Brain microvascular endothelial cell (primary cell): Measurements from ENCODE around the gene AHRR.
"Not testable (repeated sequence)": the region's sequence is repeated elsewhere in the genome, so short reads cannot be mapped to it uniquely, and the experiment has no call there.

ENCODE experiments used
- DNase-seq: peaks from one replicate; pipeline ENCODE4 v3.0.0-alpha.2; 2020
- H3K27ac ChIP-seq: fragments of 250-450 bp; sonication (Bioruptor Pico); 2 replicates; pipeline ENCODE4 v1.5.1; 2020; ENCODE audit warnings: mild to moderate bottlenecking, moderate library complexity
- H3K27me3 ChIP-seq: fragments of 250-450 bp; sonication (Bioruptor Pico); replicated peaks from 2 replicates; pipeline ENCODE4 v1.5.1; 2020; ENCODE audit warnings: mild to moderate bottlenecking
- H3K36me3 ChIP-seq: fragments of 250-450 bp; sonication (Bioruptor Pico); replicated peaks from 2 replicates; pipeline ENCODE4 v1.5.1; 2020; ENCODE audit warnings: mild to moderate bottlenecking
- H3K4me3 ChIP-seq: 2 replicates; pipeline ENCODE4 v1.5.1; 2011; ENCODE audit warnings: low read depth, mild to moderate bottlenecking, control low read depth, low read length, moderate library complexity
- CTCF ChIP-seq: IDR thresholded peaks from 2 replicates; pipeline ENCODE4 v1.5.1; 2011; ENCODE audit warnings: low read depth, mild to moderate bottlenecking, moderate library complexity, low read length, control low read depth, inconsistent platforms; ENCODE audit errors: missing control alignments
- in situ Hi-C: cut with HindIII; loops from 2 replicates; pipeline ENCODE4 v1.10.0; 2017; ENCODE audit warnings: low sequenced_read_pairs, low pct_ligation_motif_present

Gene AHRR

GRCh38 chr5:321230-321725 is at the start of gene AHRR:
AHRR (plus strand) TSS chr5:321714; CDS start chr5:343903, 22,189 bp downstream.
- H3K27me3 ChIP-seq, result peaks cover 4% of the 10 kb centered on the region
- peak within 1 kb of the TSS; percentile 64 for H3K4me3 ChIP-seq
- peak; percentile 49 for TF ChIP-seq CTCF
- peaks cover 3% of the 10 kb centered on the region for H3K36me3 ChIP-seq
- in situ Hi-C loops, result no loop called here
- DNase-seq, result peak; percentile 40
- peak within 1 kb of the TSS; percentile 57 for H3K27ac ChIP-seq

GRCh38 chr5:271828-272167 is 49.7 kb upstream of the AHRR start:
- Histone ChIP-seq H3K36me3 (peaks cover 11% of the 10 kb centered on the region), H3K4me3 (peak overlapping the region; percentile 71), H3K27ac (peak overlapping the region; percentile 79)
- H3K27me3 ChIP-seq, in situ Hi-C loops, DNase-seq: not testable (repeated sequence)

- H3K27ac ChIP-seq, H3K4me3 ChIP-seq, in situ Hi-C loops, H3K27me3 ChIP-seq, DNase-seq: not testable (repeated sequence)
- peaks cover 11% of the 10 kb centered on the region for H3K36me3 ChIP-seq
Measured at GRCh38 chr5:273091-273490, 48.4 kb upstream of the AHRR start.

- in situ Hi-C loops, DNase-seq, H3K27ac ChIP-seq, H3K4me3 ChIP-seq, H3K27me3 ChIP-seq: not testable (repeated sequence)
- H3K36me3 ChIP-seq, result peaks cover 11% of the 10 kb centered on the region
Measured at GRCh38 chr5:273491-273890, 48.0 kb upstream of the AHRR start.

- peaks cover 11% of the 10 kb centered on the region for H3K36me3 ChIP-seq
- DNase-seq, H3K27me3 ChIP-seq, H3K27ac ChIP-seq, H3K4me3 ChIP-seq, in situ Hi-C loops: not testable (repeated sequence)
Measured at GRCh38 chr5:274346-274745, 47.2 kb upstream of the AHRR start.

- TF ChIP-seq CTCF, result no peak
- DNase-seq, result no peak
- no peaks in the 10 kb centered on the region for H3K27me3 ChIP-seq
- in situ Hi-C loops, result no loop called here
- H3K36me3 ChIP-seq, result peaks cover 11% of the 10 kb centered on the region
- H3K27ac ChIP-seq, result no peak overlapping the region
- no peak overlapping the region for H3K4me3 ChIP-seq
Measured at GRCh38 chr5:278646-279045, 42.9 kb upstream of the AHRR start.

- H3K27me3 ChIP-seq, H3K4me3 ChIP-seq, H3K36me3 ChIP-seq, in situ Hi-C loops, H3K27ac ChIP-seq, DNase-seq: not testable (repeated sequence)
Measured at GRCh38 chr5:279051-279665, 42.4 kb upstream of the AHRR start.

- no peak overlapping the region for H3K27ac ChIP-seq
- DNase-seq, result no peak
- no peaks in the 10 kb centered on the region for H3K27me3 ChIP-seq
- H3K4me3 ChIP-seq, result no peak overlapping the region
- no peak for TF ChIP-seq CTCF
- in situ Hi-C loops, result no loop called here
- peaks cover 8% of the 10 kb centered on the region for H3K36me3 ChIP-seq
Measured at GRCh38 chr5:285991-286557, 35.4 kb upstream of the AHRR start.

- H3K27ac ChIP-seq, H3K36me3 ChIP-seq, in situ Hi-C loops, DNase-seq, H3K27me3 ChIP-seq, H3K4me3 ChIP-seq: not testable (repeated sequence)
Measured at GRCh38 chr5:290200-290599, 31.3 kb upstream of the AHRR start.

- DNase-seq, H3K36me3 ChIP-seq, H3K27ac ChIP-seq, H3K4me3 ChIP-seq, H3K27me3 ChIP-seq, in situ Hi-C loops: not testable (repeated sequence)
Measured at GRCh38 chr5:291345-291744, 30.2 kb upstream of the AHRR start.

GRCh38 chr5:294788-295187 is 26.7 kb upstream of the AHRR start:
- H3K27me3 ChIP-seq, H3K27ac ChIP-seq, DNase-seq, in situ Hi-C loops, H3K4me3 ChIP-seq, H3K36me3 ChIP-seq: not testable (repeated sequence)

- H3K36me3 ChIP-seq, DNase-seq, H3K27me3 ChIP-seq, in situ Hi-C loops, H3K4me3 ChIP-seq, H3K27ac ChIP-seq: not testable (repeated sequence)
Measured at GRCh38 chr5:296207-296606, 25.3 kb upstream of the AHRR start.
